H1 (cell line): ENCODE data around the gene LCE7A.

Experiments used
- ATF2 ChIP-seq: IDR thresholded peaks from 2 replicates; pipeline ENCODE4 v1.6.1; 2012; ENCODE audit warnings: low read length, inconsistent platforms
- CREB1 ChIP-seq: IDR thresholded peaks from 2 replicates; pipeline ENCODE4 v1.6.1; 2012; ENCODE audit warnings: inconsistent platforms
- CTCF ChIP-seq, 3 experiments: IDR thresholded peaks; 1 replicate in 2 of 3; 2 replicates in 1 of 3; pipeline versions ENCODE4 v1.5.1 to v1.6.1; 2011; ENCODE audit warnings: low read length in 3 of 3, mild to moderate bottlenecking in 3 of 3, inconsistent platforms in 2 of 3, low read depth in 1 of 3, moderate library complexity in 1 of 3; ENCODE audit not compliant: insufficient read depth in 1 of 3; ENCODE audit errors: control extremely low read depth in 1 of 3
- HDAC2 ChIP-seq, 2 experiments: fragments of 300-600 bp in 1 of 2; sonication (generic) in 1 of 2; IDR thresholded peaks; 2 replicates each; pipeline ENCODE4 v1.6.1; 2011 to 2012; ENCODE audit warnings: low read depth in 2 of 2, low read length in 2 of 2, mild to moderate bottlenecking in 2 of 2, moderate library complexity in 2 of 2, borderline replicate concordance in 1 of 2, inconsistent platforms in 1 of 2
- POLR2AphosphoS5 ChIP-seq: IDR thresholded peaks from 2 replicates; pipeline ENCODE4 v1.6.1; 2011; ENCODE audit warnings: low read depth, low read length
- SP1 ChIP-seq: IDR thresholded peaks from 2 replicates; pipeline ENCODE4 v1.6.1; 2011; ENCODE audit warnings: low read depth, low read length
- TCF12 ChIP-seq: IDR thresholded peaks from 2 replicates; pipeline ENCODE4 v1.6.1; 2011; ENCODE audit warnings: low read depth, mild to moderate bottlenecking, low read length

GRCh38 chr1:152858062-152858461 lies 1.7 kb upstream of the LCE7A start:
- TF ChIP-seq CTCF (IDR thresholded peaks at IDR 0.05; ENCODE audit: control extremely low read depth in 1 of 3, insufficient read depth in 1 of 3, low read depth in 1 of 3, low read length in 3 of 3), result no peak
- TF ChIP-seq HDAC2 (IDR thresholded peaks at IDR 0.05; ENCODE audit: borderline replicate concordance in 1 of 2, low read depth in 2 of 2, low read length in 2 of 2), result no peak
- TF ChIP-seq SP1, result no peak
- no peak for TF ChIP-seq POLR2AphosphoS5
- TF ChIP-seq TCF12, result no peak
- TF ChIP-seq CREB1, result no peak
- no peak for TF ChIP-seq ATF2
